Measurements from ENCODE around the gene PRKAG2. TPM values are rescaled to one million over a fixed set of nuclear protein-coding genes. Genes with fewer than 3 reads are reported as not detected.

Gene PRKAG2
- polyA plus RNA-seq, 1 donor: 12.3 TPM

GRCh38 chr7:151802469-151802846 lies 74.5 kb downstream of the PRKAG2 start:
- no peak for DNase-seq (ENCODE audit: low read depth)

- DNase-seq (ENCODE audit: low read depth): no peak
Observed at GRCh38 chr7:151801782-151802468, 75.0 kb downstream of the PRKAG2 start.

GRCh38 chr7:151801291-151801690 lies 75.6 kb downstream of the PRKAG2 start:
- DNase-seq (ENCODE audit: low read depth): no peak

- DNase-seq (ENCODE audit: low read depth): no peak
Observed at GRCh38 chr7:151800861-151801260, 76.1 kb downstream of the PRKAG2 start.

- DNase-seq (ENCODE audit: low read depth): no peak
Observed at GRCh38 chr7:151800391-151800790, 76.5 kb downstream of the PRKAG2 start.

- DNase-seq (ENCODE audit: low read depth): no peak
Observed at GRCh38 chr7:151799506-151799905, 77.4 kb downstream of the PRKAG2 start.

GRCh38 chr7:151798851-151799448 lies 78.0 kb downstream of the PRKAG2 start:
- DNase-seq (ENCODE audit: low read depth): no peak

- peak; percentile 24 for DNase-seq (ENCODE audit: low read depth)
Observed at GRCh38 chr7:151797667-151798307, 79.1 kb downstream of the PRKAG2 start.

- DNase-seq (ENCODE audit: low read depth): no peak
Observed at GRCh38 chr7:151796871-151797537, 79.9 kb downstream of the PRKAG2 start.

GRCh38 chr7:151796091-151796870 lies 80.6 kb downstream of the PRKAG2 start:
- no peak for DNase-seq (ENCODE audit: low read depth)

- DNase-seq (ENCODE audit: low read depth): no peak
Observed at GRCh38 chr7:151795168-151795811, 81.6 kb downstream of the PRKAG2 start.

- DNase-seq (ENCODE audit: low read depth): no peak
Observed at GRCh38 chr7:151794508-151795167, 82.3 kb downstream of the PRKAG2 start.

- no peak for DNase-seq (ENCODE audit: low read depth)
Observed at GRCh38 chr7:151793991-151794507, 82.9 kb downstream of the PRKAG2 start.

GRCh38 chr7:151793531-151793951 lies 83.4 kb downstream of the PRKAG2 start:
- DNase-seq (ENCODE audit: low read depth): no peak

- no peak for DNase-seq (ENCODE audit: low read depth)
Observed at GRCh38 chr7:151792636-151793035, 84.3 kb downstream of the PRKAG2 start.

GRCh38 chr7:151792086-151792485 lies 84.8 kb downstream of the PRKAG2 start:
- DNase-seq (ENCODE audit: low read depth): no peak

GRCh38 chr7:151790830-151791620 lies 85.9 kb downstream of the PRKAG2 start:
- DNase-seq (ENCODE audit: low read depth): no peak

GRCh38 chr7:151790095-151790829 lies 86.7 kb downstream of the PRKAG2 start:
- no peak for DNase-seq (ENCODE audit: low read depth)

- no peak for DNase-seq (ENCODE audit: low read depth)
Observed at GRCh38 chr7:151789380-151789947, 87.5 kb downstream of the PRKAG2 start.

All from forelimb muscle (tissue), 1 donor.